H1 (cell line): ENCODE measurements around the gene TFF3. TPM values are rescaled to one million over a fixed set of nuclear protein-coding genes. Genes with fewer than 3 reads are reported as not detected.

Experiments
- PHF8 ChIP-seq: fragments of 200-600 bp; sonication (generic); conservative IDR thresholded peaks from 2 replicates; pipeline ENCODE4 v1.7.1; 2012; ENCODE audit warnings: low read depth, mild to moderate bottlenecking, inconsistent platforms, low read length, moderate library complexity
- polyA plus RNA-seq, 7 experiments: library from polyadenylated mRNA; depleted of rRNA in 3 of 7; stranded (reverse) in 5 of 7; unstranded in 2 of 7; fragments of >200 nt in 5 of 7; fragments of 200-250 nt in 2 of 7; gene quantifications; 1 replicate in 5 of 7; 2 replicates in 1 of 7; 4 replicates in 1 of 7; pipeline versions ENCODE4 v1.2.1 to v1.2.3, GENCODE V29; 2011 to 2013; ENCODE audit warnings: missing spikeins in 2 of 7, mixed read lengths in 2 of 7
- total RNA-seq: library from RNA; stranded (reverse); fragmentation: NEBNext Ultra II Directional; extraction: Animal tissue kit (Norgen Biotek cat#: 25700); gene quantifications from 2 replicates; pipeline ENCODE4 v1.2.1, GENCODE V29; 2021

Gene TFF3
- total and polyA plus RNA-seq, 2 of the 8 experiments (the other 6 are each of a cell fraction or from before 2014, with no cell fraction given) = 1.7 to 6.7 TPM

GRCh38 chr21:42287193-42288083 lies 27.8 kb downstream of the TFF3 start (continued):
- no peak for TF ChIP-seq PHF8
- TF ChIP-seq, all 59 proteins: peak for 0
